ENCODE results near the gene SLC25A14. TPM values are rescaled to one million over a fixed set of nuclear protein-coding genes. Genes with fewer than 3 reads are reported as not detected.

Gene SLC25A14
- total RNA-seq, 1 donor from 2014 or later = 14.7 TPM

DNA sequence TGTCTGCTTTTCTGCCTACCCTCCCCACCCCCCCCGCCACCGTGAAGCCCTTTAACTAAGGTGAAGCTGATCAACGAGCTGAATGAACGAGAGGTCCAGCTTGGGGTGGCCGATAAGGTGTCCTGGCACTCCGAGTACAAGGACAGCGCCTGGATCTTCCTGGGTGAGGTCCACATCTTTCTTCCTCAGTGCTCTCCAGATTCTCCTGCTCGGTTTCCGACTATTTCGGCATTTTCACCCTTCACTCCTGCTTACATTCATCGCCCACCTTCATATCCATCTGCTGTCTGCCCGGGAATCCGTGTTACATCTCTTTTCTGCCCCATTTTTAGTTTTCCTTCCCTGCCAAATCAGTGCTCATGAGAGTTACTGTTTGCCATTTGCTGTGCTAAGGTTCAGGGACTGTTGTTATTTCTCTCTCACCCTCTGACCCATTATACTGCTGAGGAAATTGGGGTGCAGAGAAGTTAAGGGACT lies 62.5 kb downstream of the SLC25A14 start:
- Histone ChIP-seq H3K4me1 (peaks cover 6% of the 10 kb centered on the region), H3K4me3 (peak overlapping the region; percentile 63), H3K36me3 (peaks cover 11% of the 10 kb centered on the region), H3K27me3 (ENCODE audit: low read depth) (no peaks in the 10 kb centered on the region), H3K9me3 (no peaks in the 10 kb centered on the region), H3K27ac (peak overlapping the region; percentile 81)
- intact Hi-C loops (cut with DNase I) = no loop called here
- TF ChIP-seq, protein P1, sequence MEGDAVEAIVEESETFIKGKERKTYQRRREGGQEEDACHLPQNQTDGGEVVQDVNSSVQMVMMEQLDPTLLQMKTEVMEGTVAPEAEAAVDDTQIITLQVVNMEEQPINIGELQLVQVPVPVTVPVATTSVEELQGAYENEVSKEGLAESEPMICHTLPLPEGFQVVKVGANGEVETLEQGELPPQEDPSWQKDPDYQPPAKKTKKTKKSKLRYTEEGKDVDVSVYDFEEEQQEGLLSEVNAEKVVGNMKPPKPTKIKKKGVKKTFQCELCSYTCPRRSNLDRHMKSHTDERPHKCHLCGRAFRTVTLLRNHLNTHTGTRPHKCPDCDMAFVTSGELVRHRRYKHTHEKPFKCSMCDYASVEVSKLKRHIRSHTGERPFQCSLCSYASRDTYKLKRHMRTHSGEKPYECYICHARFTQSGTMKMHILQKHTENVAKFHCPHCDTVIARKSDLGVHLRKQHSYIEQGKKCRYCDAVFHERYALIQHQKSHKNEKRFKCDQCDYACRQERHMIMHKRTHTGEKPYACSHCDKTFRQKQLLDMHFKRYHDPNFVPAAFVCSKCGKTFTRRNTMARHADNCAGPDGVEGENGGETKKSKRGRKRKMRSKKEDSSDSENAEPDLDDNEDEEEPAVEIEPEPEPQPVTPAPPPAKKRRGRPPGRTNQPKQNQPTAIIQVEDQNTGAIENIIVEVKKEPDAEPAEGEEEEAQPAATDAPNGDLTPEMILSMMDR (IDR thresholded peaks at IDR 0.05) = no peak
- DNase-seq = no peak
- peak in 1 of 2 donors; percentile 14 for ATAC-seq

DNA sequence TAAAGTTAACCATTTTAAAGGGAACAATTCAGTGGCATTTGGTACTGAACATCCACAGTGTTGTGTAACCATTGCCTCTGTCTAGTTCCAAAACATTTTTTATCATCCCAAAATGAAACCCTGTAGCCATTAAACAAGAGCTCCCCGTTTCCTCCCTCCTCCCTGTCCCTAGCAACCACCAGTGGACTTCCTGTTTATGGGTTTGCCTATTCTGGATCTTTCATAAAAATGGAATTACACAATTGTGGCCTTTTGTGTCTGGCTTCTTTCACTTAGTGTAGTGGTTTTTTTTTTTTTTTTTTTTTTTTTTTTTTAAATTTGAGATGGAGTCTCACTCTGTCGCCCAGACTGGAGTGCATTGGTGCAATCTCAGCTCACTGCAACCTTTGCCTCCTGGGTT lies 73.7 kb downstream of the SLC25A14 start:
- Histone ChIP-seq H3K27ac (no peak overlapping the region), H3K4me3 (no peak overlapping the region), H3K36me3 (peaks cover 29% of the 10 kb centered on the region), H3K9me3 (no peaks in the 10 kb centered on the region), H3K4me1 (no peaks in the 10 kb centered on the region), H3K27me3 (ENCODE audit: low read depth) (no peaks in the 10 kb centered on the region)
- ATAC-seq = peak in 1 of 2 donors; percentile 42
- TF ChIP-seq, protein P1 (IDR thresholded peaks at IDR 0.05) = no peak
- no peak for DNase-seq
- intact Hi-C loops (cut with DNase I) = no loop called here

DNA sequence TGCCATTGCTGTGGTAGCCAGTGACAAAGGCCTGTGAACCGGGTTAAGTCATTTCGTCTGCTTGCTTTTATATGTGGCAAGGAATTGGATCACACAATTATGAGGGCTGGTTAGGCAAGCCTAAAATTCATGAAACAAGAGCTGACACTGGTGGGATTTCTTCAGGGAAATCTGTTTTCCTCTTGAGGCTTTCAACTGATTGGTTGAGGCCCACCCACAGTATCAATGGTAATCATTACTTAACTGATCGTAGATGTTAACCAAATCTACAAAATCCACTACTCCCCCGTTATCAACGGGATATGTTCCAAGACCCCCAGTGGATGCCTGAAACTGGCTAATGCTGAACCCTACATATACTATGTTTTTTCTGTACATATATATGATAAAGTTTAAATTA lies 75.1 kb downstream of the SLC25A14 start:
- Histone ChIP-seq H3K4me3 (no peak overlapping the region), H3K4me1 (no peaks in the 10 kb centered on the region), H3K36me3 (peaks cover 18% of the 10 kb centered on the region), H3K27ac (no peak overlapping the region), H3K27me3 (ENCODE audit: low read depth) (no peaks in the 10 kb centered on the region), H3K9me3 (no peaks in the 10 kb centered on the region)
- TF ChIP-seq, protein P1 (IDR thresholded peaks at IDR 0.05) = no peak
- intact Hi-C loops (cut with DNase I) = no loop called here
- ATAC-seq (no peak), DNase-seq (no peak)

DNA sequence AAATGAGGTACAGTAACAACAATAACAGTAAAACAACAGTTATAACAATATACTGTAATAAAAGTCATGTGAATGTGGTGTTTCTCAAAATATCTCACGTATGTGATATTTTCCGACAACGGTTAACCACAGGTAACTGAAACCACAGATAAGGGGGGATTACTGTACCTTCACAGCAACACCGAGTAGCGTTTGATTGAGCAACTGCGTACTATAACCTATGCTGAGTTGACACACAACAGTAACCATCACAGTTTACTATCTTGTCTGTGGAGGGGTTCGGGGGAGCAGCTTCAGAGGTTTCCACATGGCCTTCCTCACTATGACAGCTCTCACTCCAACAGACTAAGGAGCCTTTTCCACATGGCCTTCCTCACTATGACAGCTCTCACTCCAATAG lies 75.5 kb downstream of the SLC25A14 start:
- no peaks in the 10 kb centered on the region for H3K9me3 ChIP-seq
- ATAC-seq (no peak), DNase-seq (no peak)
- TF ChIP-seq, protein P1 (IDR thresholded peaks at IDR 0.05) = no peak
- intact Hi-C loops (cut with DNase I) = no loop called here
- peaks cover 15% of the 10 kb centered on the region for H3K36me3 ChIP-seq
- H3K27me3 ChIP-seq (ENCODE audit: low read depth) = no peaks in the 10 kb centered on the region
- no peak overlapping the region for H3K27ac ChIP-seq
- no peak overlapping the region for H3K4me3 ChIP-seq
- H3K4me1 ChIP-seq = no peaks in the 10 kb centered on the region

DNA sequence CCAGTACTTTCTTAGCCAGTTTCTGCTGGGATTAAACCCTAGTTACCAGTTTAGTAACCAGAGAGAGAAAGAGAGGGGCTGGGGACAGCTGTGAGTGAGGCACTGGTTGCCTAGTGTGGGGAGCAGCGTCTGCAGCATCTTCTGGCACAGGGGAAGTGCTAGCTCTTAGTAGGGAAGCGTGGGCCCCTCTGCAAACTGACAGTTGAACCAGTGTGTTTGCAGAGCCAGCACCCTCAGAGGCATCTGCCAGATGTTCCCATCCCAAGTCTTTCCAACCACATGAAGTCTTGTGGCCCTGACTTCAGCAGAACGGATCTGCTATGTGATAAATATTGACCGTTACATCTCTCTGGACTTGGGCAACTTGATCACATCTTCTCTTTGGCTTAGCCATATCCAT lies 77.1 kb downstream of the SLC25A14 start:
- TF ChIP-seq, protein P1 (IDR thresholded peaks at IDR 0.05) = no peak
- intact Hi-C loops (cut with DNase I) = no loop called here

DNA sequence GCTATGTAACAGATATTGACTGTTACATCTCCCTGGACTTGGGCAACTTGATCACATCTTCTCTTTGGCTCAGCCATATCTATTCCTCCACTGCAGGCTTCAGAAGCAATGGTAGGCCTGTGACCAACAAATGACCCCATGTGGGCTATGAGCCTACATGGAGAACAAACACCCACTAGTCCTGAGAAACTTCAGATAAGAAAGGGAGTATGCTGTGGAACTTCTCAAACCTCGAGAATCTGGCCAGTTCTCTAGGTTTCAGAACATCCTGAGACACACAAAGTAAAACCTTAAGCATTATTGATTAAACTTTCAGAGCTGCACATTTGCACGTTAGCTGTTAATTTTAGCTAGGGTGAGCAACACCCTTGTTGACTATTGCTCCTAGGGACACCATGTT lies 78.3 kb downstream of the SLC25A14 start:
- Histone ChIP-seq H3K36me3 (no peaks in the 10 kb centered on the region), H3K4me3 (no peak overlapping the region), H3K4me1 (no peaks in the 10 kb centered on the region), H3K27me3 (ENCODE audit: low read depth) (no peaks in the 10 kb centered on the region), H3K9me3 (no peaks in the 10 kb centered on the region), H3K27ac (no peak overlapping the region)
- no peak for ATAC-seq
- TF ChIP-seq, protein P1 (IDR thresholded peaks at IDR 0.05) = no peak
- intact Hi-C loops (cut with DNase I) = no loop called here
- DNase-seq = no peak

More for the DNA sequence above, 77.1 kb downstream of the SLC25A14 start:
- H3K4me3 ChIP-seq = no peak overlapping the region
- peaks cover 1% of the 10 kb centered on the region for H3K36me3 ChIP-seq
- H3K27ac ChIP-seq = no peak overlapping the region
- H3K27me3 ChIP-seq (ENCODE audit: low read depth) = no peaks in the 10 kb centered on the region
- no peaks in the 10 kb centered on the region for H3K9me3 ChIP-seq
- H3K4me1 ChIP-seq = no peaks in the 10 kb centered on the region
- no peak for ATAC-seq
- no peak for DNase-seq
